Gastroesophageal sphincter (tissue), 3 donors: ENCODE measurements around the gene CTPS2.

Experiments used
- CTCF ChIP-seq, 4 experiments: fragments of 200-600 bp in 2 of 4; fragments of 450-650 bp in 2 of 4; sonication (generic) in 1 of 4; IDR thresholded peaks; one replicate each; pipeline ENCODE4 v1.5.1; 2017 to 2019; ENCODE audit warnings: antibody characterized with exemption in 4 of 4, mild to moderate bottlenecking in 2 of 4, moderate library complexity in 2 of 4
- EP300 ChIP-seq: sonication (generic); formaldehyde crosslinking; IDR thresholded peaks from one replicate; pipeline ENCODE4 v1.6.1; 2017; ENCODE audit warnings: antibody characterized with exemption, mild to moderate bottlenecking
- POLR2A ChIP-seq, 2 donors: fragments of 450-650 bp; IDR thresholded peaks; one replicate each; pipeline ENCODE4 v1.6.1; 2017; ENCODE audit warnings: antibody characterized with exemption in 2 of 2, mild to moderate bottlenecking in 2 of 2, moderate library complexity in 1 of 2

- no peak for TF ChIP-seq EP300
- no peak for TF ChIP-seq CTCF (IDR thresholded peaks at IDR 0.05)
- TF ChIP-seq POLR2A (IDR thresholded peaks at IDR 0.05), result no peak
These were observed 118.7 kb downstream of the CTPS2 start for GRCh38 chrX:16593801-16594200.
